CD4-positive, alpha-beta T cell treated with Interleukin-15 for 1 hour (primary cell): Measurements from ENCODE around the gene GSTO1.
A peak's percentile ranks its signal among the peaks of the same experiment; 100 is the strongest.

Experiments
- DNase-seq: peaks from one replicate; pipeline ENCODE4 v3.0.0-alpha.2; 2020

The GSTO1 gene

DNA sequence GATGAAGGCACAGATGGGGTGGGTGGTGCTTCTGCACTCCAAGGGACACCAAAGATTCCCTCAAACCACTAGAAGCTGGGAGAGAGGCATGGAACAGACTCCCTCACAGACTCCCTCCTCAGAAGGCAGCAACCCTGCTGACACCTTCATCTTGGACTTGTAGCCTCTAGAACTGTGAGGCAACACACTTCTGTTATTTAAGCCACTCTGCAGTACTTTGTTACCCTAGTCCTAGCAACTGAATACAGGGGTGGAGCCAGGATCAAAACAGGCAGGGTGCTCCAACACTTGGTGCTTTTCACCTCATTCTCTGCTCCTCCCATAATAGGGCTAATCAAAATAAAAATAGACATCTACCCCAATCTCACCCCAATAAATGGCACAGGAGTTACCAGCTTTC lies 2.3 kb upstream of the GSTO1 start:
- no peak for DNase-seq

DNA sequence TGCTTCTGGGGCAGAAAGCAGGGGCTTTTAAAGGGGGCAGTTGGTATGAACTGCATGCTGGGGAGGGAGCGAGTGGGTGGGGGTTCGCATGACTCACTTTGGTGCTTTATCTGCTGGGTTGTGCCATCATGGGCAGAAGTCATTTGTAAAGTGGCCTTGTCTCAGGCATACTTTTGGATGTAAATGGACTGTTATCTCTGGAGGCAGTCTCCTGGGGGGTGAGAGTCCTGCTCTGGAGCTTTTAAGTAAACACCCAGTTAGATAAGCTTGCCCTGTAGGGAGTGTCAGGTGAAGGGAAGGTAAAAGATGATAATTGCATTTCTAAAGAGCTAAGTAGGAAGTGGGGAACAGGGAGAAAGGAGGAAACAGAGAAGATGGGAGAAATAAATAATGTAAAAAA lies 1.6 kb upstream of the GSTO1 start:
- no peak for DNase-seq

DNA sequence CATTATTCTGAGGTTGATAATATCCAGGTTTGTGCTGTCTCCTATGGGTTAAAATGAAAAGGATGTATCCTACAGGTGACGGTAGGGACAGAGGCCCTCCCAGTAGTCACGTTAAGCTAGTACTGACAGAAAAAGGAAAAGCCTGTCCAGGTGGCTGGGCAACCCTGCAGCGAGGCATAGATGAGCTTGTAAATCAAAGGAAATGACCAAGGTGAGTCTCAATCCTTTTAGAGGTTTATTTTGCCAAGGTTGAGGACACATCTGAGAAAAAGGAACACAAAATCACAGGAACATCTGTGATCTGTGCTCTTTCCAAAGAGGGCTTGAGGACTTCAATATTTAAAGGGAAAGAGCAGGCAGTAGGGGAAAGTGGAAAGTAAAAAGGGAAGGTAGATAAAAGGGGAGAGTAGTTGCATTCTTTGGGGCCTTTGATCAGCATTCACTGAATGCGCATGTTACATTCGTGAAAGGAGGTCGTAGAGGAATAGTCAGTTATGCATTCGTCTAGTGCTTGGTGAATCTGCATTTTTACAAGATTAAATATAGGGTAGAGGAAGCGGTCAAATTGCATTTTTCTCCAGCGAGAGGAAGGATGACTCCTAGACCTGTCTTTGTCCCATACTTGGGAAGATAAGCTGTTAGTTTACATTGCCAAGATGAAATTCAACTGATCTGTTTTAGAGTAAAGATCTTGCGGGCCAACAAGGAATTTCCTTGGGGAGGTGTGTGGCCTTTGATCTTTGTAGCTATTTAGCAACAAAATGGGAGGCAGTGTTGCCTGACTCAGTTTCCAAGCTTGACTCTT lies 884 bp upstream of the GSTO1 start:
- DNase-seq = no peak

DNA sequence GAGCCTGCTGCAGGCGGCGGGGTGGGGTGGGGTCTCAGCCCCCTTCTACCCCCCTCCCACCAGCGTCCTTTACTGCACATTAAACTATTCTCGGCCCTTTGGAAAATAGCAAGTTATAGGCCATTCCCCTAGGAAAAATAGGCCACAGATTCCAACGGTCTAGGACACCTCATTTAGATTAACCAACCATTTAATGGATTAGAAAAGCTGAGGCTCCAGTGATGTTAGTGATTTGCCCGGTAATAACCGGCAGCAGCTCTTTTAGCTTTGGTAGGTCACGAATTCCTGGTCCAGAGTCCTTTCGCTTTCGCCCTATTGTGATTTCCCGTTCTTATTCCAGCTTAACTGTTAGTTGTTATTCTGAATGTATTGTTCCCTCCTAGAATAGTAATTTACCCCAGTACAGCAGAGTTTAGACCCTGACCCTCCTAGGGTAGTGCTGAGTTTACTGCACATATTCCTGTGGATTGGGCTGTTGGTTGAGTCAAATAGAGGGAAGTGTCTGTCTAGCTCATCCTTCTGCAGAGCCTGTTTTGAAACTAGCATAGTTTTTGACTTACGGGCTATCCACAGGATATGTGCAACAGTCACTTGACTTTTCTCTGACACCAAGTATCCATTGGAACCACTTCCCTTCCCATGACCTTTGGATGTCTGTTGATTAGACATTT lies 754 bp downstream of the GSTO1 start:
- DNase-seq = no peak

DNA sequence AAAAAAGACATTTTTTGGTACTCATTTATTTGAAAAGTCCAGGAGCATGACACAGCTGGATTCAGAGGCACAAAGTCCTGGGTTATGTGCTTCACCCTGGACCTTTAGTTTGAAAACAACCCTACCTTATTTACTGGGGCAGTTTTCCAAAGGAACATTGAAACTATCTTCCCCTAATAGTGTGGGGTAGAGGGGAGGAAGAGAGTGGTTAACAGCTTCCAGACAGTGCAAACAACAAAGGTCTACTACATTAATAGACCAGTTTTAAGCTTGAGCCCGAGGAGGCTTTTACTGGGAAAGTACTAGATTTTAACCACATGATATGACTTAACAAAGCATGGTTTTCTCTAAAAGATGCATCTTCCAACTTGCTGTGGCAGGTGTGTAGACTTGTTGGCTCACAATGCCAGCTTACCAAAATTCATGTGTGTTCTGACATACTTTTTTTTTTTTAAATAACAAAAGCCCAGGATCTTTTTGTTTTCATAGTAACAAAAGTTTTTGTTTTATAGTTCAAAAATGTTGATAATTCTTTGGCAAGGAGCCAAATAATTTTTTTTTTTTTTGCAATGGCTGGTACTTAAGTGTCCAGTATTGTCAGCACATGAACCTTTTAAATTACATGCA lies 1.8 kb downstream of the GSTO1 start:
- DNase-seq = no peak

DNA sequence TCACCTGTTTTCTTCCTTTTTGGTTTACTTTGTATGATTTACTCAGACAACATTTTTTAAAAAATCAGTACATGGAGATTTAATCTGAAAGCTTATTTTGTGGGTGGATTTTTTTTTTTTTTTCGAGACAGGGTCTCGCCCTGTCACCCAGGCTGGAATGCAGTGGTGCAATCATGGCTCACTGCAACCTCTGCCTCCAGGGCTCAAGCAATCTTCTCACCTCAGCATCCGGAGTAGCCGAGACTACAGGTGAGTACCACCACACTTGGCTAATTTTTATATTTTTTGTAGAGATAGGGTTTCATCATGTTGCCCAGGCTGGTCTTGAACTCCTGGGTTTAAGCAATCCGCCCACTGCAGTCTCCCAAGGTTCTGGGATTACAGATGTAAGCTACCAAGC lies 2.5 kb downstream of the GSTO1 start:
- no peak for DNase-seq

DNA sequence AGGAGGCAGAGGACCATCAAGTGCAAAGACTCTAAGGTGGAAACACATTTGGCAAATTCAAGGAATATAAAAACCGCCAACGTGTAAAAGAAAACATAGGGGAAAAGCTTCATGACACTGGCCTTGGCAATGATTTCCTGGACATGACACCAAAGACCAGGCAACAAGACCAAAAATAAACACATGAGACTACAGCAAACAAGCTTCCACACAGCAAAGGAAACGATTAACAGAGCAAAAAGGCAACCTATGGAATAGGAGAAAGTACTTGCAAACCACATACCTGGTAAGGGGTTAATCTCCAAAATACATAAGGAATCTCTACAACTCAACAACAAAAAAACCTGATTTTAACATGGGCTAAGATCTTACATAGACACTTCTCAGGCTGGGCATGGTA lies 3.5 kb downstream of the GSTO1 start:
- no peak for DNase-seq

DNA sequence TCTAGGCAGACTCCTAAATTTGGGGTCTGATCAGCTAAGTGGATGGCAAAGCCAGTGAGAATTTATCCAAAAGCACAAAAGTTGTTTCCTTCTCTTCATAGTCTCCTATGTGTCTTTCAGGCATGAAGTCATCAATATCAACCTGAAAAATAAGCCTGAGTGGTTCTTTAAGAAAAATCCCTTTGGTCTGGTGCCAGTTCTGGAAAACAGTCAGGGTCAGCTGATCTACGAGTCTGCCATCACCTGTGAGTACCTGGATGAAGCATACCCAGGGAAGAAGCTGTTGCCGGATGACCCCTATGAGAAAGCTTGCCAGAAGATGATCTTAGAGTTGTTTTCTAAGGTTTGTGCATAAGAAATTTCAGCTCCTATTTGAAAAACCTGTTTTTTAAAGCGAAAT lies 4.8 kb downstream of the GSTO1 start:
- DNase-seq = no peak

DNA sequence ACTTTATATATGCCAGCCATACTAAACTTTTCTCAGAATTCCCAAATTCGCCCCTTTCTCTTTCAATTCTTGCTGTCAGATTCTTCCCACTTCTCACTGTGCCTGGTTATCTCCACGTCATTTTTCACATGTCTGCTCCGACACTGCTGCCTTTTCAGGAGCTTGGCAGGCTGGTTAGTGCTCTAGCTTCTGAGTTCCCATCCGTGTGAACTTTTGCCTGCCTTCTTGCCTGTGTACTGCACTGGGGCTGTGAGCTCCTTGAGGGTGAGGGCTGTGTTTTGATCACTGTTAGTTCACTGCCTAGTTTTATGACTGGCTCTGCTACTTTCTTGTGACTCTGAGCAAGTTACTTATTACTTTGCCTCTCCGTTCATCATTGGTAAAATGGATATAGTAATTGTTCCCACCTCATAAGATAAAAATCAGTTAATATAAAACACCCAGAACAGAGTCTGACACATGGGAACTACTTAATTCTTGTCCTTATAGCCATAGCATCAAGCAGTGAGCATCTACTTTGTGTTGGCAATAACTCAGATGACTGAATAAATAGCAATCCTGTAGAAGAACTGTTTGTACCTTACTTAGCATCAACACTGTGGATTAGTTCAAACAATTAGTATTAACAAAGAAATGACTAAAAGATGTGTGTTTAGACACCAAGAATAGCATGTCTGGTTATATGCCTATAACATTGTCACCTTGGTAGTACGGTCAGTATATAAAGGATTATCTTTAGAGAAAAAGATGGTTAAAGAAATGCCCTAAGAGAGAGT lies 5.5 kb downstream of the GSTO1 start:
- DNase-seq = no peak

DNA sequence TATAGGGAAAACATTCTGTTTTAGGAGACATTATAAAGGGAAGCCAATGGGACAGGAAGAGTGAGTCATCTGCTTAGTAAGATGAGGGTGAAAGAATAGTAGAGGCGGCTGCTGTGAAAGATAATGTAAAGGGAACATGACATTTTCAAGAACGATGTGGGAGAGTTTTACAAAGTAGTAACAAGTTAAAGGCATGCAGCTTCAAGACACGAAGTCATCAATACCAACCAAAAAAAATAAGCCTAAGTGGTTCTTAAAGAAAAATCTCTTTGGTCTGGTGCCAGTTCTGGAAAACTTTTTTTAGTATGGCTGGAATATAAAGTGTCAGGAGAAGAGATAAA lies 6.1 kb downstream of the GSTO1 start:
- no peak for DNase-seq

DNA sequence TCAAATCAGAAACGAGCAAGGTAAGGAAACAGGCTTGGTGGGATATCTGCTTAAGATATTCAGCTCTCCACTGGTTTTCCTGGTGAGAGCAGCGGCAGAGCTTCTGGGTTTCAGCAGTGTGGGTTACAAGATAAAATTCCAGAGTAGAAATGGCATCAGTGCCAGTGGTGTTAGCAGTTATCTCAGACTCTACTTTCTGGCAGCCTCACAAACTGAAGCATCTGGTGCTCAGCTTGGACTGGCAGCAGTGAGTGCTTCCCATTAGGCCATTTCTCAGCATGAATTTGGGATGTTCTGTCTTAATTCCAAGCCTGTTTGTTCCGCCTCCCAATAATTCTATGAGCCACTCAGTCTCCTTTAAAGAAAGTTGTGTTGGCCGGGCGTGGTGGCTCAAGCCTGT lies 7.4 kb downstream of the GSTO1 start:
- DNase-seq = no peak

DNA sequence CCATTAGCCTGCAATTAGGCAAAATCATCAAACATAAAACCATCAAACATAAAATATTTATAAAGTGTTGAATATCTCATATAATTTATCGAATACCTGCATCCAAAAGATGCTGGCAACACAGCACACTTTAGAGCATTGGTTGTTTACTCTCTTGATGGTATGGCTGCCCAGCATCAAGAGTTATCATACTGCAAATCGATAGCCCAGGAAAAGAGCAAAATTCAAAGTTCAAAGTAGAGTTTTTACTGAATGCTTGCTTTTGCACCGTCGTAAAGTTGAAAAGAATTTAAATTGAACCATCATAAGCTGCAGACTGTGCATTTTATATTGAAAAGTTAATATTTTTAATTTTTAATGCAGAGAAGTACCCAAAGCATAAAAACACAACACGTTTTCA lies 10.1 kb downstream of the GSTO1 start:
- DNase-seq = no peak

DNA sequence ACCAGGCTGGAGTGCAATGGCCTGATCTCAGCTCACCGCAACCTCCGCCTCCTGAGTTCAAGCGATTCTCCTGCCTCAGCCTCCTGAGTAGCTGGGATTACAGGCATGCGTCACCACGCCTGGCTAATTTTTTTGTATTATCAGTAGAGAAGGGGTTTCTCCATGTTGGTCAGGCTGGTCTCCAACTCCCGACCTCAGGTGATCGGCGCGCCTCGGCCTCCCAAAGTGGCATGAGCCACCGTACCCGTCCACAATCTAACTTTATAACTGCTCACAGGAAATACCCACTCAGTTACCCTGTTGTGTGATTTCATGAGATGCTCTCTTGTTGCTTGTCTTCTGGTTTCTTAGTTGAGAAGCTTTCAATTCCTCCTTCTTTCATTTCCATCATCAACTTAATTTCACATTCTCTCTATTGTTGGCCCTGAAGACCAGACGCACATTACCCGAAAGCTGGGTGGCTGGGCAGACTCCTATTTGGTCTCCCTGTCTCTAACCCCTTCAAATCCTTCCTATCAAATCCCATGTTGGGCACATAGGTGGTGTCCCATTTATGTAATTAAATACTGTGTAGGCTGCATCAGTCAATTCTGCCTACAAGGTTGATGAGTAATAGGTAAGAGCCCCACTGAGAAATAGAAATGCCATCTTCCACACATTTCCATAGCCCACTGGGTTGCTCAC lies 13.2 kb downstream of the GSTO1 start:
- DNase-seq = no peak

DNA sequence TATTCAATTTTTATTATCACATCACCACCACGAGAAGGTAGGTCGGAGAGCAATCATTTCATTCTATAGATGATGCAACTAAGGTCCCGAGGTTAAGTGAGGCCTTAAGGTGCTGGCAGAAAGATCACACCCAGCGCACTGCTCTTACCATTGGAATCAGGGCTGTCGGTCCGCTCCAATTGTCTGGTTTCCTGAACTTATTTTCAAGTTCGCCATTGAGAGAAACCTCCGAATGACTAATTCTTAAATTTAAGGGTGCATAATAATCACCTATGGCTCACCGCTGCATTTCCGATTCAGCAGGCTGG lies 13.7 kb downstream of the GSTO1 start:
- no peak for DNase-seq

DNA sequence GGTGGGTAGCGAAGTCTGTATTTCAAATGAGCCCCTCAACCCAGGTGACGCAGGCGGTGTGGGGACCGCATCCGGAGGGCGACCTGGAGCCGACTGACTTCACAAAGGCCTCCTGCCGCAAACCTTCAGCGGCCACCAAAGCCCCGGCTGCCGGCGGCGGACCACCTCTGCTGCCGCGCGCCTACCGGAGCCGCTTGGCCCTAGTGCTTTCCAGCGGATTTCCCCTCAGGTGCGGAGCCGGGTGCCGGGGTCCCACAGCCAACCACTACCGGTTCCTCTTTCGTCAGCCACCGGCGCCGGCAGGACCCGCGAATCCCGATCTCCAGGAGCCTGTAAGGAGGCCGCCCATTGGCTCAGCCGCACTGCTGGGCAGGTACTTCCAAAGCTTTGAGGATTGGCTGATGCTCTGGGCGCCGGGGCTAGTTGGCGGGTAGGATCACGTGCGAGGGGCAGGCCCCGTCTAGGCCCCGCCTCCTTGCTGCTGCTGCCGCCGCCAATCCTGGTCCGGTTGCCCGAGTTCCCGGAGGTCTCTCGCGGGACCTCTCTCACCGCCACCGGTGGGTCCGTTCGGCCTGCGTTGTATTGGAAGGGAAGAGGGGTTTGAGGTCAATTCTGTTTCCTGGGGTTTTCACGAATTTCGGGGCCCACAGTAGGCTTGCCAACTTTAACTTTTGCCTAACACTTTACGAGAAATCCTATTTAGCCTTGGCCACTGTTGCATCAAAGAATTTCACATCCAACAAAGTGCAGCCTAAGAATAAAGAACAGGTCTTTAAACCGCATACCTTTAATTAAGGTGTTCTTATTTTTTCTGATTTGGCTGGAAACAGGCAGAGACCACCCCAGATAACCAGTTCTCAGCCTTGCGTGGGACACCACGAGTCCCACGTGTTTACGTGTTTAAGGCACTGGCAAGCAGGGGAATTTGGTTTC lies 14.3 kb downstream of the GSTO1 start, which contains the start of gene GSTO2:
Gene GSTO2 (plus strand): TSS at position 472 of the 933 bp plus-strand sequence. CDS start 5,732 bp downstream, outside the sequence.
- DNase-seq = peak; percentile 99

DNA sequence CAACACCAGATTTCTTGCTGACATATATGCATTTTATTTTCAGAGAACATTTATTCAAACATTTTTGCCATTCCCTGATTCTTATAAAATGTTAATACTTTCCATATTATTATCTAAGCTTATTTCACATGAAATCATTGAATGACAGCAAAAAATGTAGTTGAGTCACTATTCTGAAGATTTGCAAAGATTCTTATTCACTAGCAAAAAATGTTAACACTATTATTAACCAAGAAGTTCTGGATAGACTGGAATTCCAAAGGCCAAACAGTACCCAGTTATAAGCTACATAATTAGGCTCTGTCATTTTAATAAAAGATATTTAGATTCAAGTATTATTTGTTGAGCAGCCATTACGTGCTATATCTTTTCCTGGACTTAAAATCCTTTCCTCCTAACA lies 18.6 kb downstream of the GSTO1 start:
- no peak for DNase-seq

DNA sequence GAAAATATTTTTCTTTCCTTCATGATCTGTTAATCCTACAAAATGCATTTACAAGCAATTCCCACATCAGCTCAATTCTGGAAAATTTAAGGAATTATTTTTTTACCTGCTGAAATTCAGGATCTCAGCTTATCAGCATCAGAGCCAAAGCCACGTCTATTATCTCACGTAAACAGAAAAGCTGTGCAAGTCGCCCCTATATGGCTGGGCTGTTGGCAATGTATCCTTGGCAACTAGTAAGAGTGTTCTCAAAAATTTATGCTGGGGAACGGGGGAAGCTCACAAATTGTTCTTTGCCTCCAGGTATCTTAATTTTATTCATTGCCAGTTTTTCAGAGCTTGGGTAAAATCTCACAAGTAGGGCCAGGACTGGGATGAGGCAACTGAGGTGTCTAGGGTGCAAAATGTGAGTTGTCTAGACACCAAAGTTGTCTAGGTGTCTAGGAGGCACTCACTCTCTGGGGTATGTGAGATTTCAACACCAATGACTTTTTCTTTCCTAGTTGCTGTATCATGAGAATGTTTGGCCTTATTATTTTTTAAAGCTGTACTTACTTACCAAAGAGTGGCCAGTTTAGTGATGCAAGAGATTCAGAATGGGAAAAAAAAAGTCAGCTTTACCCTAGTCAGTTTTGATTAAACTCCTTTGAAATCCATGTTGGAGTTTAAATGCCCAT lies 19.3 kb downstream of the GSTO1 start:
- no peak for DNase-seq

DNA sequence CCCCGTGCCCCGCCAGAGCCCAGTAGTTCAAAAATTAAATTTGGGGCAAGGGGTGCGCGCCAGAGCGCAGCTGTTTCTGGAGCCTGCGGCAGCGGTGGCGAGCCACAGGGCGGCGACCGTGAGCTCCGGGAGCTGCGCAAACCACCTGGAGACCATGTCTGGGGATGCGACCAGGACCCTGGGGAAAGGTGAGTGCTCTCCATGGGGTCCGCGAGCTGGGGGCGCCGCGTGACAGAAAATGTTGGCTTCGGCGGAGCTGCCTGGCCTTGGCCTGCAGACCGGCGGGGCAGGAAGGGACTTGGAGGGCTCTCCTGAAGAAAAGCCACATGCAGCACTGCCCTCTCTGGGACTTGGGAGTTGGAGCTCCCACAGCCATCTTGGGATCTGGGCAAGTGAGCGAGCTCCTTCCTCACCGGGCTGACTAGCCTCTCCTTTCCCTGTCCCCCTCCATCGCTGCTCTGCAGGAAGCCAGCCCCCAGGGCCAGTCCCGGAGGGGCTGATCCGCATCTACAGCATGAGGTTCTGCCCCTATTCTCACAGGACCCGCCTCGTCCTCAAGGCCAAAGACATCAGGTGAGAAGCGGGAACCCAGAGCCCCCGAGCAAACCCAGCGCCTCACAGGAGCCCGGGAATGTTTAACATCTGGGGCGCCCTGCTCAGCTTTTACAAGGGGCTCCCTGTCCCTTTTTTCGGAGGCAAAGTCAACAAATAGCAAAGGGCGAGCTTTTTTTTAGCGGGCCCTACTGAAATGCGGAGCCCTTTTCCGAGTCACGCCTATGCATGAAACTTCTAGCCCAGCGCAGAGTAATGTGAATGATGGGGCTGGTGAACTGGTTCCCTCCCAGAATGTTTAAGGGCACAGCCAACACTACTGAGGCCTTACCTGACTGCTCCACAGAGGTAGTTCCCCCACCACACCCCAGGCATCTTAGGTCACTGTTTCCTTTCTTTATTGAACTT lies 20.4 kb downstream of the GSTO1 start:
- peak; percentile 44 for DNase-seq

DNA sequence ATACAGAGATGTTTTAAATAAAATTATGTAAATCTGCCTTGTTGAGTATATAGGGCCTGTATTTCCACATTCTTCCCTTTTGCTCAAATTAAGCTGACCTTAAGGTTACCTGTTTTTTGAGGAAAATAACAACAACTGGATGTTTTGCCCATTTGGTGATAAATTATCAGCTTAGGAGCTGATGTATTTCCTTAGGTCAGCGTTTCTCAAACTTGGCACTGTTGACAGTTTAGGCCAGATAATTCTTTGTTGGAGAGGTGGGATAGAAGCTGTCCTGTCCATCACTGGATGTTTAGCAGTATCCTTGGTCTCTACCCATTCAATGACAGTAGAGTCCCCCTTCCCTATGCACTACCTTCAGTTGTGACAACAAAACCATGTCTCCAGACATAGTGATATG lies 21.5 kb downstream of the GSTO1 start:
- no peak for DNase-seq

DNA sequence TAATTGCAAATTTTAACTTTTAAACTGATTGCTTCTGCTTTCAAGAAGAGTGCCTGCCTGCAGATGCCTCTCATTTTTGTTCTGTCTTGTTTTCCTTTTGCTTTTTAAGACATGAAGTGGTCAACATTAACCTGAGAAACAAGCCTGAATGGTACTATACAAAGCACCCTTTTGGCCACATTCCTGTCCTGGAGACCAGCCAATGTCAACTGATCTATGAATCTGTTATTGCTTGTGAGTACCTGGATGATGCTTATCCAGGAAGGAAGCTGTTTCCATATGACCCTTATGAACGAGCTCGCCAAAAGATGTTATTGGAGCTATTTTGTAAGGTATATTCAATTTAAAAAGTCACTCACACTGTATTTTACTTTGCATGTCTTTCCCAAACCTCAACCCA lies 23.1 kb downstream of the GSTO1 start:
- no peak for DNase-seq
